Measurements from ENCODE around the gene SELENBP1. TPM values are rescaled to one million over a fixed set of nuclear protein-coding genes. Genes with fewer than 3 reads are reported as not detected.
A peak's percentile ranks its signal among the peaks of the same experiment; 100 is the strongest.

Gene SELENBP1
- 100 to 1,000 TPM in 1 of 4 donors, 10 to 100 TPM in 3; 61.4 to 113 (median 81.6) TPM for total RNA-seq

GRCh38 chr1:151372058-151372934 is at the start of gene SELENBP1:
Gene SELENBP1, minus strand, starts transcription at chr1:151372705. Its CDS starts 64 bp downstream, at chr1:151372641.
- H3K27ac ChIP-seq (replicated peaks in 1 of 4): peak within 1 kb of the TSS; percentile 77 to 84 (median 80)
- H3K4me1 ChIP-seq: peaks cover 52 to 61% (median 59%) of the 10 kb centered on the region in 4 donors
- TF ChIP-seq CTCF (IDR thresholded peaks at IDR 0.05) (no peak), POLR2A (IDR thresholded peaks at IDR 0.05; ENCODE audit: low read depth) (no peak), POLR2AphosphoS5 (IDR thresholded peaks at IDR 0.05) (peak; percentile 74 to 87)
- peak within 1 kb of the TSS; percentile 50 to 58 (median 56) for H3K4me3 ChIP-seq
- 28% methylated on average over 7 of the region's 11 CpGs for WGBS
- no peaks in the 10 kb centered on the region for H3K9me3 ChIP-seq
- intact Hi-C loops (cut with DNase I): no loop called here
- H3K36me3 ChIP-seq: peaks cover 0 to 17% (median 4%) of the 10 kb centered on the region in 4 donors
- no peak for DNase-seq (ENCODE audit: extremely low spot score)
- H3K27me3 ChIP-seq: no peaks in the 10 kb centered on the region

- H3K36me3 ChIP-seq: peaks cover 79 to 99% (median 96%) of the 10 kb centered on the region in 4 donors
- TF ChIP-seq CTCF (IDR thresholded peaks at IDR 0.05) (no peak), POLR2AphosphoS5 (IDR thresholded peaks at IDR 0.05) (no peak), POLR2A (IDR thresholded peaks at IDR 0.05; ENCODE audit: low read depth) (no peak), EP300 (IDR thresholded peaks at IDR 0.05) (no peak)
- no peak overlapping the region for H3K4me3 ChIP-seq
- no peaks in the 10 kb centered on the region for H3K9me3 ChIP-seq
- no peaks in the 10 kb centered on the region for H3K27me3 ChIP-seq
- H3K27ac ChIP-seq (replicated peaks in 1 of 4): no peak overlapping the region
- intact Hi-C loops (cut with DNase I): no loop called here
- DNase-seq (ENCODE audit: extremely low spot score): no peak
- no peaks in the 10 kb centered on the region for H3K4me1 ChIP-seq
- WGBS: 90% methylated on average over 5 of the region's 5 CpGs
Measured at GRCh38 chr1:151419819-151420218, 47.3 kb upstream of the SELENBP1 start.

- TF ChIP-seq POLR2A (IDR thresholded peaks at IDR 0.05; ENCODE audit: low read depth) (no peak), EP300 (IDR thresholded peaks at IDR 0.05) (no peak), POLR2AphosphoS5 (IDR thresholded peaks at IDR 0.05) (no peak), CTCF (IDR thresholded peaks at IDR 0.05) (no peak)
- Histone ChIP-seq H3K36me3 (peaks cover 72 to 99% (median 94%) of the 10 kb centered on the region in 4 donors), H3K27ac (replicated peaks in 1 of 4) (no peak overlapping the region), H3K4me1 (no peaks in the 10 kb centered on the region), H3K4me3 (no peak overlapping the region), H3K27me3 (no peaks in the 10 kb centered on the region), H3K9me3 (no peaks in the 10 kb centered on the region)
- 95% methylated on average over 3 of the region's 3 CpGs for WGBS
- no peak for DNase-seq (ENCODE audit: extremely low spot score)
- intact Hi-C loops (cut with DNase I): no loop called here
Measured at GRCh38 chr1:151418081-151418480, 45.6 kb upstream of the SELENBP1 start.

GRCh38 chr1:151416231-151416630 is 43.7 kb upstream of the SELENBP1 start:
- no peaks in the 10 kb centered on the region for H3K4me1 ChIP-seq
- no peaks in the 10 kb centered on the region for H3K9me3 ChIP-seq
- 94% methylated on average over 4 of the region's 4 CpGs for WGBS

More at GRCh38 chr1:151416231-151416630, 43.7 kb upstream of the SELENBP1 start:
- Histone ChIP-seq H3K27me3 (no peaks in the 10 kb centered on the region), H3K4me3 (no peak overlapping the region), H3K27ac (replicated peaks in 1 of 4) (no peak overlapping the region), H3K36me3 (peaks cover 64 to 99% (median 94%) of the 10 kb centered on the region in 4 donors)
- DNase-seq (ENCODE audit: extremely low spot score): no peak
- TF ChIP-seq POLR2A (IDR thresholded peaks at IDR 0.05; ENCODE audit: low read depth) (no peak), EP300 (IDR thresholded peaks at IDR 0.05) (no peak), CTCF (IDR thresholded peaks at IDR 0.05) (no peak), POLR2AphosphoS5 (IDR thresholded peaks at IDR 0.05) (no peak)
- intact Hi-C loops (cut with DNase I): no loop called here

Measured in esophagus muscularis mucosa (tissue), 4 donors.